ACC112 (cell line): ENCODE data around the gene FTH1.

Experiments used
- H2AFZ ChIP-seq: fragments of 200-600 bp; sonication (generic); one replicate; pipeline ENCODE4 v1.6.0; 2017; ENCODE audit warnings: antibody characterized with exemption, low read length; ENCODE audit not compliant: unreplicated experiment
- H3K27ac ChIP-seq: fragments of 200-600 bp; sonication (generic); 2 replicates; pipeline ENCODE4 v1.5.1; 2014; ENCODE audit warnings: low read depth, mild to moderate bottlenecking, antibody characterized with exemption, low read length, moderate library complexity
- H3K27me3 ChIP-seq: fragments of 200-600 bp; sonication (generic); 2 replicates; pipeline ENCODE4 v1.6.1; 2014; ENCODE audit warnings: mild to moderate bottlenecking, antibody characterized with exemption, low read length, moderate library complexity, mixed read lengths; ENCODE audit not compliant: insufficient read depth
- H3K36me3 ChIP-seq: fragments of 200-600 bp; sonication (generic); 2 replicates; pipeline ENCODE4 v1.6.1; 2016; ENCODE audit warnings: mild to moderate bottlenecking, antibody characterized with exemption, low read length, moderate library complexity, mixed read lengths; ENCODE audit not compliant: insufficient read depth
- H3K4me1 ChIP-seq: fragments of 200-600 bp; sonication (generic); one replicate; pipeline ENCODE4 v1.6.1; 2016; ENCODE audit warnings: low read length, mixed read lengths; ENCODE audit not compliant: insufficient read depth, unreplicated experiment, control insufficient read depth
- H3K4me3 ChIP-seq: fragments of 200-600 bp; sonication (generic); 2 replicates; pipeline ENCODE4 v1.5.1; 2014; ENCODE audit warnings: mild to moderate bottlenecking, low read depth, low read length
- H3K79me2 ChIP-seq: fragments of 200-600 bp; sonication (generic); one replicate; pipeline ENCODE4 v1.6.0; 2016; ENCODE audit warnings: low read length; ENCODE audit not compliant: control insufficient read depth, unreplicated experiment, insufficient read depth

FTH1 gene

GRCh38 chr11:61922539-61922938 is 44.9 kb downstream of the FTH1 start:
- peaks cover 10% of the 10 kb centered on the region for H3K4me1 ChIP-seq
- no peak overlapping the region for H2AFZ ChIP-seq
- H3K27ac ChIP-seq, result no peak overlapping the region
- H3K4me3 ChIP-seq, result no peak overlapping the region
- H3K36me3 ChIP-seq, result no peaks in the 10 kb centered on the region
- H3K79me2 ChIP-seq, result no peaks in the 10 kb centered on the region
- no peaks in the 10 kb centered on the region for H3K27me3 ChIP-seq

GRCh38 chr11:61921446-61921845 is 46.0 kb downstream of the FTH1 start:
- Histone ChIP-seq H3K36me3 (no peaks in the 10 kb centered on the region), H3K79me2 (no peaks in the 10 kb centered on the region), H3K4me1 (peaks cover 10% of the 10 kb centered on the region), H2AFZ (no peak overlapping the region), H3K4me3 (no peak overlapping the region), H3K27me3 (no peaks in the 10 kb centered on the region), H3K27ac (no peak overlapping the region)

GRCh38 chr11:61919705-61920631 is 47.5 kb downstream of the FTH1 start:
- no peak overlapping the region for H2AFZ ChIP-seq
- no peaks in the 10 kb centered on the region for H3K79me2 ChIP-seq
- no peak overlapping the region for H3K4me3 ChIP-seq
- no peak overlapping the region for H3K27ac ChIP-seq
- H3K27me3 ChIP-seq, result no peaks in the 10 kb centered on the region
- H3K36me3 ChIP-seq, result no peaks in the 10 kb centered on the region
- peaks cover 10% of the 10 kb centered on the region for H3K4me1 ChIP-seq

GRCh38 chr11:61918938-61919704 is 48.3 kb downstream of the FTH1 start:
- no peak overlapping the region for H3K4me3 ChIP-seq
- no peak overlapping the region for H2AFZ ChIP-seq
- no peaks in the 10 kb centered on the region for H3K27me3 ChIP-seq
- no peaks in the 10 kb centered on the region for H3K79me2 ChIP-seq
- no peaks in the 10 kb centered on the region for H3K36me3 ChIP-seq
- H3K4me1 ChIP-seq, result peaks cover 10% of the 10 kb centered on the region
- H3K27ac ChIP-seq, result no peak overlapping the region

- H2AFZ ChIP-seq, result no peak overlapping the region
- no peaks in the 10 kb centered on the region for H3K36me3 ChIP-seq
- no peak overlapping the region for H3K27ac ChIP-seq
- H3K4me3 ChIP-seq, result peak overlapping the region; percentile 87
- H3K27me3 ChIP-seq, result no peaks in the 10 kb centered on the region
- peaks cover 10% of the 10 kb centered on the region for H3K4me1 ChIP-seq
- H3K79me2 ChIP-seq, result no peaks in the 10 kb centered on the region
These were observed 49.0 kb downstream of the FTH1 start for GRCh38 chr11:61918251-61918937.

GRCh38 chr11:61917334-61918109 is 49.9 kb downstream of the FTH1 start, which contains the start of gene RAB3IL1:
RAB3IL1 (minus strand) TSS chr11:61917566; CDS start chr11:61917367, 199 bp downstream.
- Histone ChIP-seq H3K4me1 (peaks cover under 1% of the 10 kb centered on the region), H3K27me3 (no peaks in the 10 kb centered on the region), H2AFZ (peak within 1 kb of the TSS; percentile 24), H3K27ac (no peak within 1 kb of the TSS), H3K79me2 (no peaks in the 10 kb centered on the region), H3K36me3 (no peaks in the 10 kb centered on the region), H3K4me3 (peak within 1 kb of the TSS; percentile 87)

GRCh38 chr11:61916737-61917333 is 50.6 kb downstream of the FTH1 start:
- H2AFZ ChIP-seq, result peak overlapping the region; percentile 24
- H3K79me2 ChIP-seq, result no peaks in the 10 kb centered on the region
- H3K4me1 ChIP-seq, result no peaks in the 10 kb centered on the region
- H3K27ac ChIP-seq, result no peak overlapping the region
- no peaks in the 10 kb centered on the region for H3K27me3 ChIP-seq
- peak overlapping the region; percentile 87 for H3K4me3 ChIP-seq
- H3K36me3 ChIP-seq, result no peaks in the 10 kb centered on the region

GRCh38 chr11:61914471-61915171 is 52.8 kb downstream of the FTH1 start:
- H3K27ac ChIP-seq, result no peak overlapping the region
- no peaks in the 10 kb centered on the region for H3K27me3 ChIP-seq
- no peak overlapping the region for H2AFZ ChIP-seq
- no peaks in the 10 kb centered on the region for H3K4me1 ChIP-seq
- H3K4me3 ChIP-seq, result no peak overlapping the region
- no peaks in the 10 kb centered on the region for H3K36me3 ChIP-seq
- no peaks in the 10 kb centered on the region for H3K79me2 ChIP-seq
